Astrocyte (in vitro differentiated cells and primary cell): ENCODE measurements around the gene MSX2. TPM values are rescaled to one million over a fixed set of nuclear protein-coding genes. Genes with fewer than 3 reads are reported as not detected.

Source experiments
- DNase-seq: peaks from one replicate; pipeline ENCODE4 v3.0.0-alpha.2; 2010; ENCODE audit warnings: low read depth
- FAIRE-seq: peaks from 2 replicates; lab custom pipeline; 2011; peaks lifted over from hg19 to GRCh38; lab: Jason Lieb, UNC
- H2AFZ ChIP-seq: 2 replicates; pipeline ENCODE4 v1.6.0; 2012; ENCODE audit warnings: low read depth, low read length, inconsistent platforms
- H3K27ac ChIP-seq: 2 replicates; pipeline ENCODE4 v1.5.1; 2011; ENCODE audit warnings: low read depth, low read length, inconsistent platforms
- H3K27me3 ChIP-seq: 2 replicates; pipeline ENCODE4 v1.6.0; 2011; ENCODE audit warnings: low read length, inconsistent platforms; ENCODE audit not compliant: insufficient read depth
- H3K36me3 ChIP-seq: 2 replicates; pipeline ENCODE4 v1.5.1; 2011; ENCODE audit warnings: low read length, inconsistent platforms; ENCODE audit not compliant: insufficient read depth
- H3K4me1 ChIP-seq: 2 replicates; pipeline ENCODE4 v1.5.1; 2011; ENCODE audit warnings: low read length, inconsistent platforms; ENCODE audit not compliant: insufficient read depth
- H3K4me2 ChIP-seq: 2 replicates; pipeline ENCODE4 v1.6.0; 2012; ENCODE audit warnings: low read length, inconsistent platforms
- H3K4me3 ChIP-seq: 2 replicates; pipeline ENCODE4 v1.5.1; 2011; ENCODE audit warnings: low read depth, mild to moderate bottlenecking, low read length, inconsistent platforms; ENCODE audit not compliant: insufficient read depth
- H3K79me2 ChIP-seq: 2 replicates; pipeline ENCODE4 v1.6.0; 2012; ENCODE audit warnings: mild to moderate bottlenecking, low read length, inconsistent platforms; ENCODE audit not compliant: insufficient read depth
- H3K9ac ChIP-seq: 2 replicates; pipeline ENCODE4 v1.6.0; 2012; ENCODE audit warnings: mild to moderate bottlenecking, low read length, inconsistent platforms
- H3K9me3 ChIP-seq: 2 replicates; pipeline ENCODE4 v1.5.1; 2012; ENCODE audit warnings: low read depth, mild to moderate bottlenecking, low read length, inconsistent platforms; ENCODE audit not compliant: insufficient read depth
- H4K20me1 ChIP-seq: 2 replicates; pipeline ENCODE4 v1.6.0; 2012; ENCODE audit warnings: low read length, inconsistent platforms; ENCODE audit not compliant: insufficient read depth
- H3K27ac Mint-ChIP-seq: one replicate; pipeline ENCODE4 v1.8.0; 2021; ENCODE audit warnings: mild to moderate bottlenecking, mixed read lengths; ENCODE audit not compliant: unreplicated experiment
- H3K27me3 Mint-ChIP-seq: one replicate; pipeline ENCODE4 v1.8.0; 2021; ENCODE audit warnings: low read depth, mixed read lengths; ENCODE audit not compliant: unreplicated experiment
- H3K36me3 Mint-ChIP-seq: one replicate; pipeline ENCODE4 v1.8.0; 2021; ENCODE audit warnings: low read depth, mixed read lengths; ENCODE audit not compliant: unreplicated experiment
- H3K4me1 Mint-ChIP-seq: one replicate; pipeline ENCODE4 v1.8.0; 2021; ENCODE audit warnings: low read depth, mixed read lengths; ENCODE audit not compliant: unreplicated experiment
- H3K4me3 Mint-ChIP-seq: one replicate; pipeline ENCODE4 v1.8.0; 2021; ENCODE audit warnings: mild to moderate bottlenecking, moderate library complexity, mixed read lengths; ENCODE audit not compliant: unreplicated experiment
- H3K9me3 Mint-ChIP-seq: one replicate; pipeline ENCODE4 v1.8.0; 2021; ENCODE audit warnings: mild to moderate bottlenecking, mixed read lengths; ENCODE audit not compliant: unreplicated experiment
- EZH2 ChIP-seq: IDR thresholded peaks from 2 replicates; pipeline ENCODE4 v1.6.1; 2012; ENCODE audit warnings: mild to moderate bottlenecking, low read length, inconsistent platforms; ENCODE audit not compliant: insufficient read depth
- total RNA-seq: library from RNA; stranded (reverse); gene quantifications from 2 replicates; pipeline ENCODE4 v1.2.1, GENCODE V29; 2021
- TF ChIP-seq, protein P1 (sequence below): IDR thresholded peaks from 2 replicates; pipeline ENCODE4 v1.5.1; 2011; ENCODE audit warnings: low read depth, mild to moderate bottlenecking, inconsistent platforms, low read length, moderate library complexity; ENCODE audit not compliant: insufficient read depth

The MSX2 gene
- total RNA-seq, 1 donor from 2014 or later: 12.0 TPM

DNA sequence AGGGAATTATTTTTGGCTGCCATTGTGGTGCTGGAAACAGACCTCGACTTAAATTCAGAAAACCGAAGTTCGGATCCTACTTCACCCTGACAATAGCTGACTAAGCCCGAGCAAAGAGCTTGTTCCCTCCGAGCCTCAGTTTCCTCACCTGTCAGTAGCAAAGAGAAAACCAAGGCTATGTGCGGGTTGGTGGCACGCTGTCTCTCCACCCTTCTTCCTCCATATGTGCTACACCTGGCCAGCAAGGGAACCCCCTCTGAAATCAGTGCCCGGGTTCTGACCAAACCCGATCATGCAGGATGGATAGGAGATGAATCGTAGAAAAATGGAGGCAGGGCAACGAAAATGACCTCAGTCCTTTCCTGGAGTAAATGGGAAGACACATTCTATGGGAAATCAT is 16.7 kb upstream of the MSX2 start:
- H3K4me1 ChIP-seq: no peaks in the 10 kb centered on the region
- DNase-seq (no peak), FAIRE-seq (no peak)
- no peak overlapping the region for H3K27ac ChIP-seq
- H3K4me3 Mint-ChIP-seq: no peak overlapping the region
- no peak overlapping the region for H3K4me3 ChIP-seq
- no peak for TF ChIP-seq EZH2
- TF ChIP-seq, protein P1, sequence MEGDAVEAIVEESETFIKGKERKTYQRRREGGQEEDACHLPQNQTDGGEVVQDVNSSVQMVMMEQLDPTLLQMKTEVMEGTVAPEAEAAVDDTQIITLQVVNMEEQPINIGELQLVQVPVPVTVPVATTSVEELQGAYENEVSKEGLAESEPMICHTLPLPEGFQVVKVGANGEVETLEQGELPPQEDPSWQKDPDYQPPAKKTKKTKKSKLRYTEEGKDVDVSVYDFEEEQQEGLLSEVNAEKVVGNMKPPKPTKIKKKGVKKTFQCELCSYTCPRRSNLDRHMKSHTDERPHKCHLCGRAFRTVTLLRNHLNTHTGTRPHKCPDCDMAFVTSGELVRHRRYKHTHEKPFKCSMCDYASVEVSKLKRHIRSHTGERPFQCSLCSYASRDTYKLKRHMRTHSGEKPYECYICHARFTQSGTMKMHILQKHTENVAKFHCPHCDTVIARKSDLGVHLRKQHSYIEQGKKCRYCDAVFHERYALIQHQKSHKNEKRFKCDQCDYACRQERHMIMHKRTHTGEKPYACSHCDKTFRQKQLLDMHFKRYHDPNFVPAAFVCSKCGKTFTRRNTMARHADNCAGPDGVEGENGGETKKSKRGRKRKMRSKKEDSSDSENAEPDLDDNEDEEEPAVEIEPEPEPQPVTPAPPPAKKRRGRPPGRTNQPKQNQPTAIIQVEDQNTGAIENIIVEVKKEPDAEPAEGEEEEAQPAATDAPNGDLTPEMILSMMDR: no peak
- no peaks in the 10 kb centered on the region for H3K9me3 Mint-ChIP-seq
- no peaks in the 10 kb centered on the region for H3K9me3 ChIP-seq
- peaks cover 25% of the 10 kb centered on the region for H3K27me3 ChIP-seq
- peaks cover 29% of the 10 kb centered on the region for H3K27me3 Mint-ChIP-seq
- H2AFZ ChIP-seq: no peak overlapping the region
- no peaks in the 10 kb centered on the region for H3K79me2 ChIP-seq
- H3K4me1 Mint-ChIP-seq: no peaks in the 10 kb centered on the region
- H3K9ac ChIP-seq: no peak overlapping the region
- H3K27ac Mint-ChIP-seq: no peak overlapping the region
- no peaks in the 10 kb centered on the region for H3K36me3 Mint-ChIP-seq
- H3K4me2 ChIP-seq: no peak overlapping the region
- no peaks in the 10 kb centered on the region for H3K36me3 ChIP-seq
- no peaks in the 10 kb centered on the region for H4K20me1 ChIP-seq

DNA sequence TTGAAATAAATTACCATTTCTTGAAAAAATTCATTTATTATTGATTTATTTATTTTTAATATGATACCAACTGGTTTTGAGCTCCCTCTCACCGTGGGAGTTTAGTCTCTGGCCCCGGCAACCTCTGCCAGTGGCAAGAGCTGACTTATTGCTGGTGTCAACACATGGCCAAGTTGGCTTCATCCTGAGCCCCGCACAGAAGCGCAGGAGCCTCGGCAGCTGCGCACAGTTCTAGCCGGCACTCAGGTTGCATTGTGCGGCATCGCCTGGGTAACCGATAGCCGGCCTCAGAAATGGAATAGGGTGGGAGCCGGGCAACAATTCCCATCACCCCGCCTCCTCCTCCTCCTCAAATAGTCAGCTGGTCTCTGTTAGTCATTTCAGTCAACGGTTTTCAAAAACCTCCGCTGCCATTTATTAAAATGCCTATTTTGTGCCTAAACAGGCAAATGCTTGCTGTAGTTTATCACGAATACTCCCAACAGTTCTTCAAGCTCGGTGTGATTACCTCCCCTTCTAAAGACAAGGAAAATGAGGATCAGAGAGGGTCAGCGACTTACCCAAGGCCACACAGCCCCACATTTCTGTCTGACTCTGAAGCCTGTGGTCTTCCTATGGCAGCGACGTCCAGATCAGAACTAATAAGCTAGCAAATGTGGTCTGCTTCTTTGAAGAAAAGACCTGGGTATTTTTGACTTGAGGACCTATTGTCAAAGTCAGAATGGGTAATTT is 15.7 kb upstream of the MSX2 start:
- TF ChIP-seq EZH2: no peak
- TF ChIP-seq, protein P1: no peak
- Mint-ChIP-seq H3K36me3 (no peaks in the 10 kb centered on the region), H3K9me3 (no peaks in the 10 kb centered on the region), H3K27me3 (peaks cover 28% of the 10 kb centered on the region), H3K4me1 (no peaks in the 10 kb centered on the region), H3K27ac (no peak overlapping the region), H3K4me3 (no peak overlapping the region)
- H3K4me1 ChIP-seq: no peaks in the 10 kb centered on the region
- no peak overlapping the region for H3K27ac ChIP-seq
- no peak overlapping the region for H3K9ac ChIP-seq
- FAIRE-seq: no peak
- H3K27me3 ChIP-seq: peaks cover 25% of the 10 kb centered on the region
- no peaks in the 10 kb centered on the region for H3K79me2 ChIP-seq
- no peak for DNase-seq
- no peak overlapping the region for H3K4me2 ChIP-seq
- no peaks in the 10 kb centered on the region for H3K9me3 ChIP-seq
- H2AFZ ChIP-seq: no peak overlapping the region
- H4K20me1 ChIP-seq: no peaks in the 10 kb centered on the region
- no peaks in the 10 kb centered on the region for H3K36me3 ChIP-seq
- H3K4me3 ChIP-seq: no peak overlapping the region

DNA sequence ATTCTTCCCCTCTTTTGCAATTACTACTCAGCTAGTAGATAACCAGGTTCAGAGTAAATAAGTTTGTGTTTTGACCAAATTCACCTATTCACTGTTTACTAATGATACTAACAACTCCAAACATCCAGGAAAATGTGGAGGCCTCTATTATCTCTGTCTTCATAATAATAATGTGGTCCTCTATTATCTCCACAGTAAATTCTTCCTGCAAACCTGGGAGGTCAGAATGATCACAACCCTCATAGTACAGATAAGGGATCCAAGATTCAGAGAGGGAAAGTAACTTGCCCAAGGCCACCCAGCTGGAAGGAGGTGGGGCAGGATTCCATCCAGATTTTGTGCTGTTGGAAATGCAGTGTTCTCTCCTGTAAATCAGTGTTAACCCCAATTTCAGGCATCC is 9.6 kb upstream of the MSX2 start:
- Histone ChIP-seq H2AFZ (no peak overlapping the region), H3K9ac (no peak overlapping the region), H3K4me1 (no peaks in the 10 kb centered on the region), H3K9me3 (no peaks in the 10 kb centered on the region), H3K79me2 (no peaks in the 10 kb centered on the region), H4K20me1 (no peaks in the 10 kb centered on the region), H3K36me3 (no peaks in the 10 kb centered on the region), H3K4me2 (no peak overlapping the region), H3K4me3 (no peak overlapping the region), H3K27me3 (peaks cover 30% of the 10 kb centered on the region), H3K27ac (no peak overlapping the region)
- H3K4me1 Mint-ChIP-seq: no peaks in the 10 kb centered on the region
- no peaks in the 10 kb centered on the region for H3K9me3 Mint-ChIP-seq
- FAIRE-seq (no peak), DNase-seq (no peak)
- TF ChIP-seq EZH2: no peak
- TF ChIP-seq, protein P1: no peak
- H3K27me3 Mint-ChIP-seq: peaks cover 54% of the 10 kb centered on the region
- H3K4me3 Mint-ChIP-seq: no peak overlapping the region
- no peaks in the 10 kb centered on the region for H3K36me3 Mint-ChIP-seq
- H3K27ac Mint-ChIP-seq: no peak overlapping the region
